Mucosa of stomach (tissue), 1 donor: Measurements from ENCODE around the gene PSMC6.

Experiments
- H3K27me3 ChIP-seq: one replicate; pipeline ENCODE4 v1.7.0; 2013; ENCODE audit warnings: mild to moderate bottlenecking, low read length; ENCODE audit not compliant: control insufficient read depth, insufficient read depth
- H3K36me3 ChIP-seq: one replicate; pipeline ENCODE4 v1.7.0; 2013; ENCODE audit warnings: low read length; ENCODE audit not compliant: control insufficient read depth, insufficient read depth
- H3K4me1 ChIP-seq: one replicate; pipeline ENCODE4 v1.7.0; 2013; ENCODE audit warnings: mild to moderate bottlenecking, low read length; ENCODE audit not compliant: control insufficient read depth, insufficient read depth
- H3K4me3 ChIP-seq: one replicate; pipeline ENCODE4 v1.7.0; 2013; ENCODE audit warnings: low read length
- H3K9ac ChIP-seq: one replicate; pipeline ENCODE4 v1.7.0; 2013; ENCODE audit warnings: mild to moderate bottlenecking, low read length, moderate library complexity
- H3K9me3 ChIP-seq: one replicate; pipeline ENCODE4 v1.7.0; 2013; ENCODE audit warnings: mild to moderate bottlenecking, low read length, moderate library complexity; ENCODE audit not compliant: control insufficient read depth
- donor health status: Pancreatic carcinoma.

Gene PSMC6

GRCh38 chr14:52693532-52693931 lies 13.5 kb upstream of the PSMC6 start:
- Histone ChIP-seq H3K4me1 (peaks cover 14% of the 10 kb centered on the region), H3K4me3 (no peak overlapping the region), H3K36me3 (no peaks in the 10 kb centered on the region), H3K9ac (peak overlapping the region; percentile 93), H3K27me3 (no peaks in the 10 kb centered on the region), H3K9me3 (no peaks in the 10 kb centered on the region)

- H3K4me3 ChIP-seq = peak overlapping the region; percentile 96
- no peaks in the 10 kb centered on the region for H3K9me3 ChIP-seq
- peak overlapping the region; percentile 93 for H3K9ac ChIP-seq
- H3K4me1 ChIP-seq = peaks cover 14% of the 10 kb centered on the region
- H3K27me3 ChIP-seq = no peaks in the 10 kb centered on the region
- no peaks in the 10 kb centered on the region for H3K36me3 ChIP-seq
These were observed 12.1 kb upstream of the PSMC6 start for GRCh38 chr14:52694761-52695480.

GRCh38 chr14:52695481-52696091 lies 11.4 kb upstream of the PSMC6 start, which contains the start of gene ERO1A:
Gene ERO1A (minus strand): TSS chr14:52695558. CDS start chr14:52695481, 77 bp downstream.
- peaks cover 17% of the 10 kb centered on the region for H3K4me1 ChIP-seq
- no peaks in the 10 kb centered on the region for H3K27me3 ChIP-seq
- H3K4me3 ChIP-seq = peak within 1 kb of the TSS; percentile 96

GRCh38 chr14:52700701-52701172 lies 6.3 kb upstream of the PSMC6 start:
- Histone ChIP-seq H3K36me3 (no peaks in the 10 kb centered on the region), H3K4me1 (peaks cover 14% of the 10 kb centered on the region), H3K27me3 (no peaks in the 10 kb centered on the region), H3K4me3 (no peak overlapping the region), H3K9me3 (no peaks in the 10 kb centered on the region), H3K9ac (peak overlapping the region; percentile 0)

More at GRCh38 chr14:52695481-52696091, 11.4 kb upstream of the PSMC6 start, which contains the start of gene ERO1A:
- Histone ChIP-seq H3K9me3 (no peaks in the 10 kb centered on the region), H3K9ac (peak within 1 kb of the TSS; percentile 93), H3K36me3 (no peaks in the 10 kb centered on the region)

- Histone ChIP-seq H3K4me1 (peaks cover 17% of the 10 kb centered on the region), H3K4me3 (no peak overlapping the region), H3K9me3 (no peaks in the 10 kb centered on the region), H3K9ac (no peak overlapping the region), H3K27me3 (no peaks in the 10 kb centered on the region), H3K36me3 (no peaks in the 10 kb centered on the region)
These were observed 5.8 kb upstream of the PSMC6 start for GRCh38 chr14:52701223-52701622.

GRCh38 chr14:52703225-52703624 lies 3.8 kb upstream of the PSMC6 start:
- Histone ChIP-seq H3K4me1 (peaks cover 21% of the 10 kb centered on the region), H3K27me3 (no peaks in the 10 kb centered on the region), H3K9ac (no peak overlapping the region), H3K4me3 (no peak overlapping the region), H3K36me3 (no peaks in the 10 kb centered on the region), H3K9me3 (no peaks in the 10 kb centered on the region)

GRCh38 chr14:52703664-52704063 lies 3.3 kb upstream of the PSMC6 start:
- H3K9me3 ChIP-seq = no peaks in the 10 kb centered on the region
- H3K36me3 ChIP-seq = no peaks in the 10 kb centered on the region
- no peaks in the 10 kb centered on the region for H3K27me3 ChIP-seq
- H3K4me3 ChIP-seq = no peak overlapping the region
- H3K4me1 ChIP-seq = peaks cover 21% of the 10 kb centered on the region
- no peak overlapping the region for H3K9ac ChIP-seq

- Histone ChIP-seq H3K4me1 (peaks cover 14% of the 10 kb centered on the region), H3K36me3 (no peaks in the 10 kb centered on the region), H3K9ac (peak overlapping the region; percentile 86), H3K4me3 (peak overlapping the region; percentile 52), H3K27me3 (no peaks in the 10 kb centered on the region), H3K9me3 (no peaks in the 10 kb centered on the region)
These were observed 714 bp upstream of the PSMC6 start for GRCh38 chr14:52706286-52706685.

- Histone ChIP-seq H3K9me3 (no peaks in the 10 kb centered on the region), H3K4me3 (no peak overlapping the region), H3K36me3 (peaks cover 4% of the 10 kb centered on the region), H3K27me3 (no peaks in the 10 kb centered on the region), H3K4me1 (peaks cover under 1% of the 10 kb centered on the region), H3K9ac (no peak overlapping the region)
These were observed 4.7 kb downstream of the PSMC6 start for GRCh38 chr14:52711666-52712065.

GRCh38 chr14:52716155-52716554 lies 9.2 kb downstream of the PSMC6 start:
- H3K9ac ChIP-seq = no peak overlapping the region

GRCh38 chr14:52723514-52724359 lies 16.7 kb downstream of the PSMC6 start:
- Histone ChIP-seq H3K36me3 (peaks cover 11% of the 10 kb centered on the region), H3K4me1 (no peaks in the 10 kb centered on the region), H3K4me3 (no peak overlapping the region), H3K27me3 (no peaks in the 10 kb centered on the region), H3K9me3 (no peaks in the 10 kb centered on the region), H3K9ac (no peak overlapping the region)

More at GRCh38 chr14:52716155-52716554, 9.2 kb downstream of the PSMC6 start:
- Histone ChIP-seq H3K27me3 (no peaks in the 10 kb centered on the region), H3K36me3 (peaks cover 4% of the 10 kb centered on the region), H3K9me3 (no peaks in the 10 kb centered on the region), H3K4me3 (no peak overlapping the region), H3K4me1 (no peaks in the 10 kb centered on the region)

GRCh38 chr14:52724360-52724644 lies 17.3 kb downstream of the PSMC6 start:
- H3K4me1 ChIP-seq = no peaks in the 10 kb centered on the region
- H3K27me3 ChIP-seq = no peaks in the 10 kb centered on the region
- no peak overlapping the region for H3K9ac ChIP-seq
- H3K4me3 ChIP-seq = no peak overlapping the region
- H3K36me3 ChIP-seq = peaks cover 11% of the 10 kb centered on the region
- no peaks in the 10 kb centered on the region for H3K9me3 ChIP-seq
